Hypothalamus (tissue), 51 donors: ENCODE data around the gene FKBP7.
A peak's percentile ranks its signal among the peaks of the same experiment; 100 is the strongest.
"Not testable (repeated sequence)": the region's sequence is repeated elsewhere in the genome, so short reads cannot be mapped to it uniquely, and the experiment has no call there.

Experiments used
- DNase-seq, 51 donors: peaks; one replicate each; lab custom pipeline; 2025; lab: John Stamatoyannopoulos, UW

FKBP7 gene

DNA sequence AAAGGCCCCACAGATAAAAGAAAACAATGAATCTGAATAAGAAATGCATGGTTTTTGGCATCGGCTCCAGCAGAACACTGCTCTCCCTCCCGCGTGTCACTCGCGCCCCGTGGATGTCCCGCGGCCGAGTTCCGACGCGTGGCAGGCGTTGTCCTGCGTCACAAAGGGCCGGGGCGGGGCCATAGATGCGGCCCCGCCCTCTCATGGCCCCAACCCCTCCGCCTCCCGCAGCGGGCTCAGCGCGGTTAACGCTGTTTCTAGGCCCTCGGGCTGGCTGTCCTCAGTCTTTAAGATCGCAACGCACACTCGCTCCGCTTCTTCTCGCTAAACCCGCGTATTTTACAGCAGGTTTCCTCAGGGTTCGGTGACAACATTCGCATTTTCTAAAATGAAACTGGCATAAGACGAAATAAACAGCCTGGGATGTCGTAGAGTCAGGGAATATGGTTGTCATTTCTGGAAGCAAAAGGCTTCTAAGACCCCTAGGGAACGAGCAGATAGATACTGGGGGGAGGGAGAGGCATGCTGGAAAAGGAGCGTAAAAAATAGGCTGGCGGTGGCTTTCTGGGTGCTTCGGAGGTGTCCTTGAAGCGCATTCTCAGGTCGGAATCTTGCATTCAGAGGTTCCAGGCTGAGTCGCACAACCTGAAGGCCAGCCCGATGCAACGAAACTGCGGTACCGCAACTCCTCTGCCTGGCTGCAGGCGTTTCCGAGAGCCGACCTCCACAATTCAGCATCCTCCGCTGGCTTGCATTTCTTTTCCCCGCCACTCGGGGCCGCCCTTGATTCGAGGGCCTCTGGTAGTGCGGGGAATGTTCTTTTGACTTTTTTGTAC is at the start of gene FKBP7:
Gene FKBP7, minus strand, starts transcription at position 162 of the 836 bp plus-strand sequence. Its CDS starts 101 bp downstream, at position 61.
- DNase-seq: peak; percentile 25 to 94 (median 83)

DNA sequence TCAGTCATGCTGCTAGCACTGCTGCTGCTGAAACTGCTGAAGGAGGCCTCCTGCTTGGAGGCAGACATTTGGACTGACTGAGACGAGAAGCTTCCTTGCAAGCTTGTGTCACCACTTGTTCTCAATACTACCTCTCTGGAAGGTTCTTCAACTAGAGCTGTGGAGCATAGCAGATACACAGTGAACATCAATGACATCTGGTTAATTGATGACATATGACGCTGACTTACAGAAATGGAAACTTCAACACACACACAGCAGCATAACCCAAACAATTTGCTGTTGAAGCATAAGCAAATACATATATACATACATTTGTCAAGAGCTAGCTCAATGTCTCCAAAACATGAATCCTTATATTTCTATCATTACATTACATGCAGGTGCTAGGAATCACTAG is 49.2 kb upstream of the FKBP7 start:
- DNase-seq: no peak

DNA sequence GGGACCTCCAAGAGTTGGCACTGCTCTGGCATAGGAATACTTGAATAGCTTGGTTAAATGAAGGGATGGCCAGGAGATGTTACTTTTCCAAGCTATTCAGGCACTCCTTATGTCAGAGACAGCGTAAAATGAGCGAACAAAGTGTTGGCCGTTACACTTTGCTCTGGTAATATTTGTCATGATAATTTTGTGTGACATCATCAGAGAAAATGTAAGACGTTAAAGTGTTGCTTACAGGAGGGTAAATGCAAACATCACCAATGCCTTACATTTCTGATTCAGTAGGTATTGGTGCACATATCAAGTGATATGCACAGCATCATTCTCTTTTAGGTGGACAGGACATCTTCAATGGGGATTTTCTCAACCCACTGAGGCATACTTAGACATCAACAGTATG is 47.9 kb upstream of the FKBP7 start:
- DNase-seq: no peak

DNA sequence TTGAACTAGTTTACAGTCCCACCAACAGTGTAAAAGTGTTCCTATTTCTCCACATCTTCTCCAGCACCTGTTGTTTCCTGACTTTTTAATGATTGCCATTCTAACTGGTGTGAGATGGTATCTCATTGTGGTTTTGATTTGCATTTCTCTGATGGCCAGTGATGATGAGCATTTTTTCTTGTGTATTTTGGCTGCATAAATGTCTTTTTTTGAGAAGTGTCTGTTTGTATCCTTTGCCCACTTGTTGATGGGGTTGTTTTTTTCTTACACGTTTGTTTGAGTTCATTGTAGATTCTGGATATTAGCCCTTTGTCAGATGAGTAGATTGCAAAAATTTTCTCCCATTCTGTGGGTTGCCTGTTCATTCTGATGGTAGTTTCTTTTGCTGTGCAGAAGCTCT is 47.1 kb upstream of the FKBP7 start:
- not testable (repeated sequence) for DNase-seq

DNA sequence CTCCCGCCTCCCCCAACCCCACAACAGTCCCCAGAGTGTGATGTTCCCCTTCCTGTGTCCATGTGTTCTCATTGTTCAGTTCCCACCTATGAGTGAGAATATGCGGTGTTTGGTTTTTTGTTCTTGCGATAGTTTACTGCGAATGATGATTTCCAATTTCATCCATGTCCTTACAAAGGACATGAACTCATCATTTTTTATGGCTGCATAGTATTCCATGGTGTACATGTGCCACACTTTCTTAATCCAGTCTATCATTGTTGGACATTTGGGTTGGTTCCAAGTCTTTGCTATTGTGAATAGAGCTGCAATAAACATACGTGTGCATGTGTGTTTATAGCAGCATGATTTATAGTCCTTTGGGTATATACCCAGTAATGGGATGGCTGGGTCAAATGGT is 46.6 kb upstream of the FKBP7 start:
- DNase-seq: not testable (repeated sequence)

DNA sequence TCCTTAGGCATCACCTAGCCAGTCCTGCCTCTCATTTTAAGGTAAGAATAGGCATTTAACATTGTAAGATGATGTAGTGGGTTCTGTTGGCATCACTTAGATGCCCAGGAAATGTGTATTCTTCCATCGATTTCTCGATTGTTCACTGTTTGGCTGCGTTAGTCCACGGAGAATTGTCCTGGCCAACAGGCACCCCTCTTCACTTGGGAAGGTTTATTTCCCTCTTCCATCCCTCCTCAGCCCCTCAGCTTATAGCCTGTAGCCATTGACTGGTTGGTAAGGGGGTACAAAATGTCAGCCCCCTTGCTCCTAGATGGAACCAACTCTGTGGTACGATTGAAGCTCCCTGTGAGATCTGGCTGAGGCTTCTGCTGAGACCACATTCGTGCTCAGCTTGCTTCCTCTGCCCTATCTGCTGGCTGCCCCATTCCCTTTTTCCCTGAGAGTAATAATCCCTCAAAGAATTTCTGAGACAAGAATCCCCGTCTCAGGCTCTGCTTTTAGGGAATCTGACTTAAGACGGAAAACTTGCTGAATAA is 45.3 kb upstream of the FKBP7 start:
- DNase-seq: peak in 1 of 51 donors; percentile 0

DNA sequence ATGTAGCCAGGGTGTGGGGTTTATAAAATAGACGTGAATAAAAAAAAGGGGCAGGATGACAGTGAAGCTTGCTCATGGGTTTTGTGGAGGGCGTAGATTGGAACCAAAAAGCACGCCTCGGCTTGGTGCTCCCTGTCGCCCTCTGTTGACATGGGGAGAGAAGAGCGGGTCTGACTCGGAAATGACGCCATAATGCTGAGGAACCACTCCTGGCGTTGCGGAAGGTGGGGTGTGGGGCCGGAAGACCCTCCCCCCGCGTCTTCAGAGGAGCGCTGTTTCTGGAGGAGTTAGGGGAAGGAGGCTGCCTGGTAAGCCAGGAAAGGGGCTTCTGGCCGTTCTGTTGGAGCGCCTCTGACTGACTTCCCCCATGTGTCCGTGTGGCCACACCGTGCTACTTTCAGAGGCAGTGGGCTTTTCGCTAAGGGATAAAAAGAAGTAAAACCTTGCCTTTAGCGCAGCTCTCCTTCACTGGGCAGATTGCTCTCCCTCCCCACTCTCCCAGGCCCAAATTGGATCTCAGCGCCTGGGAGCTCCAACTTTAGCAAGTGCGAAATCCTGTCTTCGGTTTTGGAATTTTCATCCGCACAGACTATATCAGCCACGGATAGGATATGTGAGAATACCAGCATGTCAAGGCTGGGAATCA is 44.7 kb upstream of the FKBP7 start:
- DNase-seq: peak in 50 of 51 donors; percentile 2 to 82 (median 58)

- DNase-seq: no peak
Observed at GRCh38 chr2:178521304-178522150, 43.1 kb upstream of the FKBP7 start.

DNA sequence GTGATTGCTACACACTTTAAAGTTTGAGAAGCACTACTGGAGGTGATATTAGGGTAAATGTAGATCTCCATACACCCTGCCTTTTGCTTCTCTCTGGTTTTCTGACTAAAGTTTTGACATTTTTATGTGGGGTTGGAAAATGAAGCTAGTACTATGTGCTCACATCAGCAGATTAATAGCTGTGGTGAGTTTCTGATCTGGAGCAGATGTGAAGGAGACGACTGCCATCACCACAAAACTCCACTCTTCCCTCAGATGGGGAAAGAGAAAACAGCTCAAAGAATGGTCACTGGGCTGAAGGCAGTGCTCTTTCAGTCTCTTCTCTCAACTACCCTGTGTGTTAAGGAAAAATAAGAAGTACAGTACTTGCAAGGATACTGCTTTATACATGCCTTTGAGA is 39.1 kb upstream of the FKBP7 start:
- no peak for DNase-seq

GRCh38 chr2:178514664-178515063 is 36.3 kb upstream of the FKBP7 start:
- no peak for DNase-seq

- no peak for DNase-seq
Observed at GRCh38 chr2:178513876-178514275, 35.5 kb upstream of the FKBP7 start.

GRCh38 chr2:178512484-178512883 is 34.1 kb upstream of the FKBP7 start:
- DNase-seq: peak in 2 of 51 donors; percentile 0 to 2

- no peak for DNase-seq
Observed at GRCh38 chr2:178510384-178510783, 32.0 kb upstream of the FKBP7 start.

- DNase-seq: no peak
Observed at GRCh38 chr2:178508646-178509045, 30.2 kb upstream of the FKBP7 start.

GRCh38 chr2:178506949-178507348 is 28.5 kb upstream of the FKBP7 start:
- no peak for DNase-seq

DNA sequence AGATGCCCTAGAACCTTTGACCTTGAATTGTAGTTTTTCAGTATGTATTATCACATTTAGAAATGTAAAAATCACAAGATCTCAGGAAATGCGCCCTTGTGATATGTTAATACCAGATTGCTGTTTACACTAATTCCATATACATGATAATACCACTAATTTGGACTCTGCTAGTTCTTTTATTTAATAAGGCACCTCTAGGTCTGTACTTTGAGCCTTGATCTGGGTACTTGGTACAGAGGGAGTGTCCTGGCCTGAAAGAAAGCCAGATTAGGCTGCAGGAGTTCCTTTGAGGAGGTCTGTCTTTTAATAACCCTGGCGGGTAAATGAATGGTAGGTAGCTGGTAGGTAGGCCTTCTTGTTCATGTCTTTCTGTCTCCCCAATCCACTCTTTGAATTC is 28.1 kb upstream of the FKBP7 start:
- DNase-seq: no peak

GRCh38 chr2:178506101-178506500 is 27.7 kb upstream of the FKBP7 start:
- no peak for DNase-seq

GRCh38 chr2:178502751-178503150 is 24.4 kb upstream of the FKBP7 start:
- no peak for DNase-seq

DNA sequence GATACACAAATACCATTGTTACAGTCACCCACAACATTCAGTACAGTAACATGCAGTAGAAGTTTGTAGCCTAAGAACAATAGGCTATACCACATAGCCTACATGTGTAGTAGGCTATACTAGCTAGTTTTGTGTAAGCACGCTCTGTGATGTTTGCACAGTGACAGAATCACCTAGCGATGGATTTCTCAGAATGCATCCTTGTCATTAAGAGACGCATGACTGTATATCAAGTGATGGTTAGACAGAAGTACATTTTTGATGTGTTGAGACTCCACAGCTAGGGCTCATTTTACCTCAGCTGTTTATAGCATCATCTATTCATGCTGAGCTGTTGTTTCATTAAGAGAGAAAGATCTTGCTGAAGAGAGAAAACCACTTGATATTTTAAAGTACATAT is 21.2 kb upstream of the FKBP7 start:
- DNase-seq: no peak

DNA sequence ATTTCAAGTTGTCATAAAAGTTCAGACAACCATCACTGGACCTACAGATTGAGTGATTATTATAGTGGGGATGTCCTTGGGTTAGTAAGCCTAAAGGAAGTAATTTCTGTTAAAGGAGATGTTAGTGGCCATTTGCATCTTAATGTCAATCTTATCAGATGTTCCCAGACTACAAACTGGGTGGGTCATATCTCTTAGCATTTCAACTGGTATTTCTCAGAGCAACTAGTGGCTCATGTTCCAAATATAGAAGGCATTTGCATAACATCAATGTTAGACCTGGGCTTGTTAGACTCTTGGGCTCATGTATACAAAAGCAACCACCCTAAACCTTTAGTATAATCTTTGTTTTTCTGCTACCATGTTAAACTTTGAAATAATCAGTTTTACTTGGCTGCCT is 19.7 kb upstream of the FKBP7 start:
- no peak for DNase-seq

DNA sequence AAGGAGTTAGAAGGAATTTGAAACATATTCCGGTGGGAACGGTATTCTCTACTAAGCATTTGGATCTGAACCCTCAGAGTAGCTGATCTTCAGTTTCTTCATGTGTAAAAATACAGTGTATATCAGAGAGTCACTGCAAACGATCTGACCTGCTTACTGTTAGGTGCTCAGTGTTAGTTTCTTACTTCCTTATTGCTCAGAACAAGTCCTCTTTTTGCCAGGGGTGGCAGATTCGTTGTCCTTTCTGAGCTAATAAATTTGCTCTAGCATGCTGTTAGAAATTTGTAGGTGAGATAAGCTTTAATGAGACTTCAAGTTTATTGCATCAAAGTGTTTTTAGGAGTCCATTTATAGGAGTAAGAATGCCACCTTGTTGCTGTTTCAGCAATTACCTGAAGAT is 17.6 kb upstream of the FKBP7 start:
- no peak for DNase-seq
